ENCODE data around the gene VPS16.

Gene VPS16

DNA sequence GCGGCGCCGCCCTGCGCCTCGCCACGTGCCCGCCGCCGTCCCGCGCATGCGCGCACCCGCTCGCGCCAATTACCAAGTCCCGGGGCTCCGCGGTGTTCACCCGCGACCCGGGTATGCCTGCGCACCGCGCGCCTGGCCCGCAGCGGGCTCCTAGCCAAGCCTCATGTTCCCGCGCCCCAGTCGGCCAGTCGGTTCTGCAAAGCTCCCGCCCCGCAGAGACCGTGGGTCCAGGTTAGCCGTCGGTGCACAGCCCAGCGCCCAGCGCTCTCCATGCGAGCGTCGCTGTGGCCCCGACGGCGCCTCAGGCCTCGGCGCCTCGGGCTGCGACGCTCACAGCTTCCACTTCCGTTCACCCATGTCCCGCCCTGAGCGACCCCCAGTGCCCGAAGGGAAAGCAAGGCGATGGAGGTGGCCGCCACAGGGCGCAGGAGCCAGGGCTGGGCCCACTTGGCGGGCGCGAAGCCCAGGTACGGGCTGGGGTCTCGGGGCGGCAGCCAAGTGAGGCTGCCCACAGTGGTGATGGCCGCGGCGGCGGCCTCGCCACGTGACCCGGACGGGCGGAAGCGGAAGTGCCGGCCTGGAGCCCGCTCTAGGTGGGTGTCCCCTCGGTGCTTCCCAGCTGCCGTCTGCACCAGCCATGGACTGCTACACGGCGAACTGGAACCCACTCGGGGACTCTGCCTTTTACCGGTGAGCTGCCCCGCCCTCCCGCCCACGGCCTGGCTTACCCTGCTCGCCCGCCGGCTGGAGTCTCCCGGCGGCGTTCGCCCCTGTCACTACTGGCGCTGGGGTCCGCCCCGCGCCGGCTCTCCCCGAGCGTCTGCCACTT is at the start of gene VPS16, which contains the start of gene PCED1A:
Gene VPS16, plus strand, starts transcription at position 608 of the 829 bp plus-strand sequence. Its CDS starts 30 bp downstream, at position 638.
Gene PCED1A, minus strand, starts transcription at position 518 of the 829 bp plus-strand sequence. CDS start 743 bp downstream, outside the sequence.
- DNase-seq = peak; percentile 62

DNA sequence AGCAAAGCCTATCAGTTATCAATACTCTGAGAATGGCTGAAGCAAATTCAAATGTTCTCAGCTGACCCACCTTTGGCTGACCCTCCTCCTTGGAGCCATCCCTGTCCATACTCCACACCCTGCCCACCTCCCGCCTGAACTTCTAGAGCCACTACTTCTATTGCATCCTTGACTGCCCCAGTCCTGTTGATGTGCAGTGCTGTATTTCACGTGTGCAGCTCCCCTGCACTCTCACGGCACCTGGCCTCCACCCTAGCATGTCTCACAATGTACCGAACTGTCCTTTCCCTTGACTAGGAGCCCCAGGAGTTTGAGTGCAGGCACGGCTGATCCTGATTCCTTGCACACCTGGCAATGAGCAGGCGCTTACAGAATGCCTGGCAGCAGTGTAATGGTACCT is 47.1 kb upstream of the VPS16 start:
- DNase-seq = no peak

DNA sequence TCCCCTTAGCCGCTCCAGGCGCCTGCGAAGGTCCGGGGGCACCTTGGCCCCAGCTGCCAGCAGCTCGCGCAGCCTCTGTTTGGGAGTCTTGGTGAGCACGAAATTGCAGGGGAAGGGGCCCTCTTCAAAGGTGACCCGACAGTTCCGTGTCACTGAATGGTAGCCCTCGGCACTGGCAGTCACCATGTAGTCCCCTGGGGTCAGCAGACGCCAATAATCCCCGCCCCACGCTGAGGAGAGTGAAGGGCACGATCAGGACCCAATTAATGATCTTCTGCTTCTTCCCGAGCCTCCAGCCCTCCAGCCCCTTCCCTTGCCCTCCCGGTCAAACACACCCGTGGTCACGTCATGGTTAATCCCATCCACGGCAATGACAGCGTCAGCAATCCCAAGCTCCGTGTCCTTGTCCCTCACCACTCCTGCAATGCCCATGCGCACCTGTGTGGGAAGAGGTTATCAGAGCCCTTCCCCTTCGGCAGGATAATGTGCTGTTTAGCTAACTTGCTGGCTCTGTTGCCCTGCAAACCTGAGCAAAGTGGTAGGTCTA is 46.3 kb upstream of the VPS16 start:
- DNase-seq = no peak

DNA sequence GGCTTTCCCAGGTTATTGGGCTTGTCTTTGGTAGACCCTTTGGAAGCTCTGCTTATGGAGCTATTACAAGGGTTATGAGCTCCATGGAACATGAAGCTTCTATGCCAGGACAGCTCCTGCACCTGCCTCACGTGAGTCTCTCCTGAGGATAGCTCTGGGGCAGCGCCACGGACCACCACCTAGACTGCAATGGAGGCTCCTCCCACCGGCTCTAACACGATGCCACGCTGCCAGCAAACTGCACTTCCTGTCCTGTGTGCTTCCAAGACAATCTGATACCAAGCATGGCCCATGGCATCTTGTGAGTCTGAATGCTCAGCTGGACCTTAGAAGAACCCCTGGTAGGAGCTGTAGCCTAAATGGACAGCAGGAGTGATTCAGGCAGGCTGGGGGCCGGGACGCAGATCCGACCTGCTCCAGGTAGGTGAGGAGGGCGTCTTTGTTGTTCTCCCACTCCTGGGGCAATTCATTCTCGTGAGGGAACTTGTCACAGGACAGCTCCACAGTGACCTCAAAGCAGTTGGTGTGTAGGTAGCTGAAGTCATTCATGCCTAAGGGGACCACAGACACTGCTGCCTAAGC is 45.6 kb upstream of the VPS16 start:
- DNase-seq = no peak

DNA sequence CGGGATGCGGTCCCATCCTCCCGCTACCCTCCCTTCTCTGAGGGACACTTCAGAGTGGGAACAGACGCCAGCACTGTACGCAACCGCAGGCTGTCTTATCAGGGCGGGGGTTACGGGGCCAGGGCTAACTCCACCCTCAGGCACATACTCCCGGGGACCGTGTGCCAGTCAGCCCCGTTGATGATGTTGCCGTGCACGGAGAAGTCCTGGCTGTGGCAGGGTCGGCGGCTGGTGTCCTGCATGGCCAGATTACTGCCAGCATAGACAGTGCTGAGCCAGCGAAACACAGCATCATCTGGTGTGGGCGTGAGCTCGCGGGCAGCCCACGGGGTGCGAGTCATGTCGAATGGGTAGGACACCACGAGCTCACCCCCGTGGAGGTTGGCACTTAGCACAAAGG is 45.1 kb upstream of the VPS16 start:
- no peak for DNase-seq

DNA sequence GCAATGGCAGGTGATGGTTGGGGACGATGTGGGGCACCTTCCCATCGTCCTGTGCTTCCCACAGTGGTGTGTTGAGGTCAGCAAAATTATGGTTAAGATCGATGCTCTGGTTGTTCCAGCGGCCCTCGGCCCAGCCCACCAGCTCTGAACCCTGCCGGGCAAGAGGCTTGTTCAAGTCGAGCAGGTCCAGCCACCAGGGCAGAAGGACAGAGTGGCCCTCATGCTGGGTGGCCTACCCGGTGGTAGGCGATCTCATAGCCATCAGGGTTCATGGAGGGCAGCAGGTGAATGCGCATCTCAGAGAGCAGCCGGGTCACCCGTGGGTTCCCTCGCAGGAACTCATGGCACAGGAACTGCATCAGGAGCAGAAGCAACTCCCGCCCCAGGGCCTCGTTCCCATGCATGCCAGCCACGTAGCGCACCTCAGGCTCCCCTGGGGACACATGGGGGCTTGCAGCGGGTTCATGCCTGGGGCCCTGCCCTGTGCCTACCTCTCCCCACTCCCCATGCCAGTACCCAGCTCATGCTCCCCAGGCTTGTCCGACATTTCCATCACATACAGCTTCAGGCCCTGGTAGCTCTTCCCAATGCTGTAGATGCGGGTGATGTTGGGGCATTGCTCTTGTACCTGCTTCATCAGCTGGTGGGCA is 44.4 kb upstream of the VPS16 start:
- no peak for DNase-seq

DNA sequence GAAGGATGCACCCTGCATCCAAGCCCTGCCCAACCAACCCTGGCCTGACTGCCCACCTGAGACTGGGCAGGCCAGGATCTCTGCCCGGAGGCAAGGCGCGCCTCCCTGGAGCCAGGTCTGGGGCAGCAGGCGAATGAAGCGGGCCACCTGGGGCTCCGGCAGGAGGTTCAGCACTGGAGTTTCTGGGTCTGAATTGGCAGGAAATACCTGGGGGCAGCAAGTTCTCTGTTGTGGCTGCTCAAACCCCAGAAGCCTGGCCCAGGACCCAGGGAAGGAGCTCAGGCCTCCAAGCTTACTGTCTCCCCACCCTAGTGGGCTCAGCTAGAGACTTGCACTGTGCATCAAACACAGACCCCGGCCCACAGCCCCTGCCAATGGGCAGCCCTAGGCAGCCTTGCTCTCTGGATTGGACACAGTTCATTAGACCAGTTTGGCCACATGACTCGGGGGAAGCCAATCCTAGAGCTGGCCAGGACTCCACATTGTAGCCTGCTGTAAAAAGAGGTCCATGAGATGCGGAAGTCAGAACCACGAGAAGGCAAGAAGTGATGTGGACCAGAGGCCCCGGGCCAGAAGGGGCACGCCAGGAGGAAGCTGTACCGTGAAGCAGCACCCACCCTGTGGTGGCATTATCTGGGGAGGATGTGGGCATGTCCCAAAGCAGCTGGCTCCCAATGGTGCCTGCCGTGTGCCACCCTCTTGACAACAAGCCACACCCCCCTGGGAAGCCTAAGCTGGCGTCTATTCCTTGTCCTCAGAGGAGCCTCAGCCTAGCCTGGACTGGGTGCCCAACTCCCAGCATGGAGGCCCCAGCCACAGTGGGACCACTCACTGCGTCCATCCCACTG is 43.2 kb upstream of the VPS16 start:
- no peak for DNase-seq

DNA sequence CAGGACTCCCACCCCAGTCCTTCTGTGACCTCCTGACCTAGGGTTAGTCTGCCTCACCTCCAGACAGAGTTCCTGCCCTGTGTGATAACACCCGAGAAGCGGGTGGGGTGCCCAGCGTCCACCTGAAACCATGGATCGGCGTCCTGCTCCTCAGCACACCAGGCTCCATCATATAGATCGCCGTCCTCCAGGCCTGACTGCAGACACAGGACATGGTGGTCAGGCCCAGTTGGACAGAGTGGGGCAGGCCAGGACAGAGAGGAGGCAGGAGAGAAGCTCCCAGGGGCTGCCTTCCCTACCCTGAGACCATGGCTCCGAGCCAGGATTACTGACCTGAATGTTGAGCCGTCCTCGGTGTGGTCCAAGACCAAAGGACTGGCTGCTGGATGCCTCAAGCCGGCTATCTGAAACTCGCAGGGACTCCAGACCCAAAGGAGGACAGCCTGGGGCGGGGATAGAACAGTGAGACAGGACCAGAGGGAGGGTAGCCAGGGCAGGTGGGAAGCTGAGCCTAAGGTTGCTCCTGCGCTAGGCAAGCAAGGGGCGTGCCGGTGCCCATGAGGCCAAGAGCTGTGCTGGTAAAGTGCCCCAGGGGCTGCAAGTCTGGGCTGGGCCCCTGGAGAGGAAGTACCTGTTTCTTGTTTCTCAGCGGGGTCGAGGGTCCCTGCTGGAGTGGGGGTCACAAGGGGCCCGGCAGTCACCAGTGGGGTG is 42.3 kb upstream of the VPS16 start:
- no peak for DNase-seq

DNA sequence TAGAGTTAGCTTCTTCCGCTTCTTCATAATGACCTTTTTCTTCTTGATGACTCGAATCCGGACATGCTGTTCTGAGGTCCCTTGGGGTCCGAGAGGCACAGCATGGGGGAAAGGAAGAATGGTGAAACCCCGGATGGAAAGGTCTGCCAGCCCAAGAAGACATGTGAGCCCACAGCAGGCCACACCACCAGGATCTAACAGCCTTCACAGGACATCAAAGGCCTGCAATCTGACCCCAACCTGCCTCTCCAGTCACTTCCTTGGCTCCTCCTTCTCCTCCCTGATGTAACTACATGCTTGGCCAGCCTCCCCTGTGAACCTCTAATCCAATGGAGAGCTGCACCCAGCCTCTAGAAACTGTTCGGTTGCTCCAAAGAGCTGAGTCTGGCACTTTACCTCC is 41.7 kb upstream of the VPS16 start:
- DNase-seq = no peak

DNA sequence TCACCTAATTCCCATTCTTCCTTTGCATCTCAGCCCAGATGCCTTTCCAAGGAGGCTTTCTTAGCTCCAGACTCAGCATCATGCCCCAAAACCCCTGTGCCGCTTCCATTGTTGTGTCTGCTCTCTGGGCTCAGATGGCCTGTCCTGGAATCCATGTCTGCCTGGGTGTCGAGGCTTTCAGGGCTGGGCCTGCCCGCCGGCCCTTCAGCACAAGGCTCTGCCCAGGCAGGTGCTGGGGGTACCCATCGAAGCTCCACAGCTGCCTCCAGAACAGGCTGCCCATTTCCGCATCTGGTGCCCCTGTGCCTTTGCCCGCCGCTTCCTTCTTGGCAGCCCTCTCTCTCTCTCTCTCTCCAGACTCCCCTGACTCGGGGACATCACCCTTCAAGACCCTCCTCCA is 41.3 kb upstream of the VPS16 start:
- DNase-seq = no peak

DNA sequence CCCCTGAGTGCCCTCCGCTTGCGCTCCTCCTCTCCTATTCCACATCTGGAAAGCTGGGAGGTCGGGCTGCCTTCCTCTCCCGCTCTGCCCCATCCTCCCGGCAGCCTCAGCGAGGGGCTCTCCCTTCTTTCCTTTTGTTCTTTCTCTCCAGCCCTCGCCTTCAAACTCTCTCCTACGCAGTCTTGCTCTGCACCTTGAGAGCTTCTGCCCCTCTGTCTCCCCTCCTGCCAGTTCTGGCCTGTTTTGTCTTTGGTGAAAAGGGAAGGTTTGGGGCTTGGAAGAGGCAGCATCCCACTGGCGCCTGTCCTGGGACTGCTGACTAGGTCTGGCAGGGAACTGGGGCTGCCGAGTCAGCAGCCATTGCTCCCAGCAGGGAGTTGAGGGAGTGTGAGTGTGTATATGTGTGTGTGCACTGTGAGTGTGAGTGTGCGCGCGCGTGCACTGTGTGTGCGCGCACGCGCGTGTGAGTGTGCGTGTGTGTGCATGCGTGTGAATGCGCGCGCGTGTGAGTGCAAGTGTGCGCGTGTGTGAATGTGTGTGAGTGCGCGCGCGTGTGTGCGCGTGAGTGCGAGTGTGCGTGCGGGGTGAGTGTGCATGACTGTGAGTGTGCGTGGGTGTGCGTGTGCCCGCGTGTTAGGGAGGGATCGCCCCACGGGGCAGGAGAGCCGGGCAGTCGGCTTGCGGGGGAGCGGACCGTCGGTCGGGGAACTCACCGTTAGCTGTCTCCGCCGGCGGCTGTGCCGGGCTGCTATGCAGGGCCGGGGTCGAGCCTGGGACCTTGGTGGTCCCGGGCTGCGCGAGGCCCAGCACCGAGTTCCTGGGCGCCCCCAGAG is 40.6 kb upstream of the VPS16 start:
- no peak for DNase-seq

DNA sequence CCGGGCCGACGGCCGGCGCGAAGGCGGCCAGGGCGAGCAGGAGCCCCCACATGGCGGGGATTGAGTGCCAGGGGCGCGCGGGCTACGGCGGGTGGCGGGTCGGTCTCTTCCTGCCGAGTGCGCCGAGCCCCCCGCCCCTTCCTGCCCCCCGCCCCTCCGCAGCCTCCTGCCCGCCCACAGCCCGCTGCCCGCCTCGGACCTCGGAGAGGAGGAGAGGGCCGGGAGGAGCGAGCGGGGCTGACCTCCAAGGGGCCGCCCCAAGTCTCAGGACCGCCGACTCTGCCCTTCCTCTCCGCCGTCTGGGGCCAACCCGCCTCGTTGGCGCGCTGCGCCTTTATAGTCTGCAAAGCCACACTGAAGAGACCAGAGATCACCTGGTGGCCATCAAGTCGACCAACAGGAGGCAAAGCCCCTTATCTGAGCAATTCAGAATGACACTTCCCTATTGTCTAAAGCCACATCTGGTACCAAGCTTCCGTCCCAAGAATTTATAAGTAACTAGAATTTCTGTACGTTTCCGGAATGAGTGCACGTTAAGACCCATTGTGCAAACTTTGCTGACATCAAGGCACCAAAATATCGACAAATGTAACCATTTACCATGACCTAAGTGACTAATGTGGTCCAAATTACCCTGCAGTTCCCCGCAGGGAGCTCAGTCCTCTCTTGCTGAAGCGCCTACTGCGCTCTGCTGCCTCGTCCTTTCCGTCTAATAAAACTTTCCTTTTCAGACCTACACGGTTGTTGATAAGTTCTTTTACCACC is 39.8 kb upstream of the VPS16 start, which contains the start of gene CPXM1:
Gene CPXM1, minus strand, starts transcription at position 107 of the 765 bp plus-strand sequence. Its CDS starts 55 bp downstream, at position 52.
- DNase-seq = no peak

DNA sequence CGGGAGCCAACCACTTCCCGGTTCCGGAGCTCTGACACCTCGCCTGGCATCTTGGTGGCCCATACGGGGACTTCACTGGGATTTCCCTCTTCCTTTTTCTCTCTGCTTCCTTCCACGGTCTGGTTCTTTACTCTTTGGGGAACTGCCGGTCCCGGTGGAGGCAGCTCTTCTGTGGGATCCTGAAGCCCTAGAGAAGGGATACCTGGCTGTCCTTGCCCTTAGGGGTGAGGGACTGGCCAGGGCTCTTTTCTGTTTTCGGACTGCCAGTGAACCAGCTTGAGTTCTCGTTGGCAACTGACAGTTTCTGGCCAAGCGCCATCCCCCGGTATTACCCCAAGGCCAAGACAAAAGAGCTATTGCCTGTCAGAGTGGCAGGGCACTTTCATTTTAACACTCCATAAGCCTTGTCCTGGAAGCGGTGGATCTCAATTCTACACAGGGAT is 39.2 kb upstream of the VPS16 start:
- no peak for DNase-seq

DNA sequence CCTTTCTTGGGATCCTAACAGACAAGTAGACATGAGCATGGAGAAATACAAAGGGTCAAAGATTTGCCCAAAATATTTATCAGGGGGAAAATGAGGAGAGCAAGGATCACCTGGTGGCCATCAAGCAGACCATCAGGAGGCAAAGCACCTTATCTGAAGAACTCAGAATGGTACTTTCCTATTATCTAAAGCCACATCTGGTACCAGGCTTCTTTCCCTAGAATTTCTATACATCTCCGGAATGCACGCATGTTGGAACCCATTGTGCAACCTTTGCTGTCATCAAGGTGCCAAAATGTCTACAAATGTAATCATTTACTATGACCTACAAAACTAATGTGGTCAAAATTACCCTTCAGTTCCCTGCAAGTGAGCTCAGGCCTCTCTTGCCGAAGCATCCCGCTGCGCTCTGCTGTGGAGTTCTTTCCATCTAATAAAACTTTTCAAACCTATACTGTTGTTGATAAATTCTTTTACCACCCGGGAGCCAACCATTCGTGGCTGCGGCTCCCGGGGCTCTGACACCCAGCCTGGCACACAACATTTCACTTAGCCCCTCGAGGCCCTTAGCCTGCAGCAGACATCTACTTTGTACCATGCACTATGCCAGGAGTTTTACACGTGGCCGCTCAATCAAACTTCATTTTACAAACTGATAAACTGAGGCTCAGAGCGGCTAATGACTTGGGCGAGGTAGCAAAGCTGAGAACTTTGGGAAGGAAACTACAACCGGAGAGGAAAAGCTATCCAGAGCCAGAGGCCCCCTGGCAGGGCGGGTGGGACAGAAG is 36.3 kb upstream of the VPS16 start:
- DNase-seq = no peak

DNA sequence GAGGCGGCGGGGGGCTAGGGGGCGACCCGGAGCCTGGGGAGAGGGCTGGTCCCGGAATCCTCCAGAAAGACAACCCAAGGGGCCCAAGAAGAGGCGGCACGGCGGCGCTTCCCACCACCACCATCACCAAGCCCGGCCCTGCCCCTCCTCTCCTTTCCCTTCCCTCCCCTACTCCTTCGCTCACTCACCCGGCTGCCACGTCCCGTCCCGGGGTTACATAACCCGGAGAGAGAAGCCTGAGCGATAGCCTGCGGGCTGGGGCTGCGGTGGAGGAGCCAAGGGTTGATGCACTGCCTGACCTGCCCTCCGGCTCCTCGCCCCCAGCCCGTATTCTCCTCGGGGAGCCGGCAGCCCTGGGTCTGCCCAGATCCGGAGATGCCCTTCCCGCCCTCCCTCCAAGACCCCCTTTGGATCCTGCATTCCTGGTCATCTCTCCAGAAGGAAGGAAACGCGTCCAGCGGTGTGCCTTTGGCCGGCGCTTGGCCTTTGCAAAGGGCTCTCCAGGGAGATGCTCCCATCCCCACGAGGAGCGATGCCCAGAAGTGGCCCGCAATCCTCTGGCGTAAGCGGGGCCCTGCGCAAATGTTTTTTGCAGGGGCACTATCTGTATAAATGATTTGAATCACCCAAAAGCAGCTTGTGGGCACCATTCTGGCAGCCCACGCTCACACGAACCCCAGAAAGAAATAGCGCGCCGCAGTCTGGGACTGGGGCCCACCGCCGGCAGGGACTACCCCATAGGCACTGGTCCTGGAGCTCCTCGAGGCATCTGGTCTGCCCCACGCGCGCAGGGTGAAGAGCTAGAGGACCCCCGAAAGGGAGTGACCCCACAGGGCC is 35.5 kb upstream of the VPS16 start:
- no peak for DNase-seq

DNA sequence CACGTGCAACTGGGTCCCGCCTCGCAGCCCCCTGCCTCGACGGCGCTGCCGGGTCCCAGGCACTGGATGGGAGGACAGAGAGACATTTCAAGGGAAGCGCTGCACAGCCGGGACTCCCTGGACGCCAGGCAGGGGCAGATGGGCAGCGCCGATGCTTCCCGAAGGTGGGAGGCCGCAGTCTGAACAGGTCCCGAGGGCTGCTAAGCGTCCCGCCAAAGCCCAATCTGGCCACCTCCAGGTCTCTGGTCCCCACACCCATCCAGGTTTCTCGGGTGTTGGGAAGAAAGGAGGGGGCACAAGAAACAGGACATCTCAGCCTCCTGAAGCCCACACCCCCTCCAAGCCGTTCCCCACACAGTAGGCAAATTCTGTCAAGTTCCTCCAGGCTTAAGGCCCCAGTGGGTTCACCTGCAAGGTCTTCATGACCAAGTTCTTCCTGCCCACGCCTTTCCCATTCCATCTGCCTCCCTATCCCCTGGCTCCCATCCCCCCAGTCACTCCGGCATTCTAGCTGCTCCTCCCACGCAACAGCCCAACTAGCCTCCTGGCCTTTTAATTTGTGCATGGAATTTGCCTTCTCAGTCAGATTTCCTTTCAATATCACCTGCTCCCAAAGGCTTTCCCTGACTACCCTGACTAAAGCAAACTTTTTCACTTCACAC is 34.7 kb upstream of the VPS16 start:
- DNase-seq = no peak

DNA sequence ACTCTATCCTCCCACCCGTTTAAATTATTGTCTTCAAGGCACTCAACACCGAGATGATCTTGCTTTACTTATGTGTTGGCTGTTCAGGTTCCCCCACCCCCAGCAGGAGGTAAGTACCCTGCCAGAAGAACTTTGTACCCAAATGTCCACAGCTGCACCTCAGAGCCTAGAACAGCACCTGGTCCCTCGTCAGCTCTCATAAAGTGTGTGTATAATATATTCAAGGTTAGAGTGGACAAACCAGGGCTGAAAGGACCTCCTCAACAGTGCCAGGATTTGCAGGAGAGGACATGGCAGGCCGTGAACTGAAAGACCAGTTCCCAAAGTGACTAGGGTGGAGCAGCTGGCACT is 34.2 kb upstream of the VPS16 start:
- DNase-seq = no peak

DNA sequence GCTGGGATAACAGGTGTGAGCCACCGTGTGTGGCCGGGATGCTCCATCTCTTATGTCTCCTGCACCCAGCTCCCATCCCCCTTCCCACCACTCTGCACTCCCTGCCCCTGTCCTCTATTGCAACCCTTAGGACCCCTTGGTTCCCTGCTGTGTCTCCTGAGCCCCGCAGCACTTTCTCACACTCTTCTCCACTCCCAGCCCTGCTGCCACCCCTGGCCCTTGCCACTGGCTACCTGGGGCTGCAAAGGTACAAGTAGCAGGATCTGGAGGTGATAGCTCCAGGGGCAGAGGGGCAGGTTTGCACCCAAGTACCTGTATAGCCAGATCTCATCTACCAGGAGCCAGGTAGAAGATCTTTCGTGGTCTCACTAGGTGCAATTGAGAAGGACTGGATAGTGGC is 33.5 kb upstream of the VPS16 start:
- no peak for DNase-seq
